Measurements from ENCODE around the gene GPR146. TPM values are rescaled to one million over a fixed set of nuclear protein-coding genes. Genes with fewer than 3 reads are reported as not detected.

Gene GPR146
- total and polyA plus RNA-seq, 2 donors from 2014 or later = 7.6 to 10.3 TPM

GRCh38 chr7:1022801-1023465 is 21.4 kb upstream of the GPR146 start:
- Histone ChIP-seq H3K27ac (ENCODE audit: low read depth in 2 of 2, low read length in 2 of 2) (no peak overlapping the region), H3K27me3 (ENCODE audit: control insufficient read depth, insufficient read depth, low read length) (no peaks in the 10 kb centered on the region), H3K9ac (ENCODE audit: low read length in 3 of 3) (no peak overlapping the region), H3K4me1 (ENCODE audit: control insufficient read depth in 2 of 3, insufficient read depth in 2 of 3, low read depth in 1 of 3, low read length in 3 of 3) (peaks cover 0 to 11% (median 0%) of the 10 kb centered on the region in 3 donors), H3K4me3 (ENCODE audit: low read length in 3 of 3) (no peak overlapping the region), H3K36me3 (ENCODE audit: control insufficient read depth in 2 of 3, insufficient read depth in 3 of 3, low read length in 3 of 3) (peaks cover 0 to 2% (median 0%) of the 10 kb centered on the region in 3 donors), H3K9me3 (ENCODE audit: control insufficient read depth in 2 of 3, insufficient read depth in 1 of 3, low read length in 3 of 3) (no peaks in the 10 kb centered on the region)
- intact Hi-C loops (cut with DNase I) = no loop called here
- TF ChIP-seq CTCF (IDR thresholded peaks at IDR 0.05; ENCODE audit: borderline replicate concordance, extremely low read depth, insufficient read depth) = no peak
- DNase-seq = peak in 2 of 5 donors; percentile 55 to 78
- FAIRE-seq = no peak

- DNase-seq = peak; percentile 34 to 88 (median 85)
- H3K4me1 ChIP-seq (ENCODE audit: control insufficient read depth in 2 of 3, insufficient read depth in 2 of 3, low read depth in 1 of 3, low read length in 3 of 3) = peaks cover 0 to 16% (median 0%) of the 10 kb centered on the region in 3 donors
- no peak overlapping the region for H3K9ac ChIP-seq (ENCODE audit: low read length in 3 of 3)
- no peaks in the 10 kb centered on the region for H3K27me3 ChIP-seq (ENCODE audit: control insufficient read depth, insufficient read depth, low read length)
- intact Hi-C loops (cut with DNase I) = no loop called here
- H3K36me3 ChIP-seq (ENCODE audit: control insufficient read depth in 2 of 3, insufficient read depth in 3 of 3, low read length in 3 of 3) = no peaks in the 10 kb centered on the region
- FAIRE-seq = no peak
- H3K27ac ChIP-seq (ENCODE audit: low read depth in 2 of 2, low read length in 2 of 2) = no peak overlapping the region
- no peak for TF ChIP-seq CTCF (IDR thresholded peaks at IDR 0.05; ENCODE audit: borderline replicate concordance, extremely low read depth, insufficient read depth)
- H3K9me3 ChIP-seq (ENCODE audit: control insufficient read depth in 2 of 3, insufficient read depth in 1 of 3, low read length in 3 of 3) = no peaks in the 10 kb centered on the region
- H3K4me3 ChIP-seq (ENCODE audit: low read length in 3 of 3) = no peak overlapping the region
These were observed 20.0 kb upstream of the GPR146 start for GRCh38 chr7:1024331-1024841.

- TF ChIP-seq CTCF (IDR thresholded peaks at IDR 0.05; ENCODE audit: borderline replicate concordance, extremely low read depth, insufficient read depth) = no peak
- Histone ChIP-seq H3K36me3 (ENCODE audit: control insufficient read depth in 2 of 3, insufficient read depth in 3 of 3, low read length in 3 of 3) (no peaks in the 10 kb centered on the region), H3K27ac (ENCODE audit: low read depth in 2 of 2, low read length in 2 of 2) (no peak overlapping the region), H3K9ac (ENCODE audit: low read length in 3 of 3) (no peak overlapping the region), H3K27me3 (ENCODE audit: control insufficient read depth, insufficient read depth, low read length) (no peaks in the 10 kb centered on the region), H3K9me3 (ENCODE audit: control insufficient read depth in 2 of 3, insufficient read depth in 1 of 3, low read length in 3 of 3) (no peaks in the 10 kb centered on the region), H3K4me1 (ENCODE audit: control insufficient read depth in 2 of 3, insufficient read depth in 2 of 3, low read depth in 1 of 3, low read length in 3 of 3) (peaks cover 0 to 17% (median 0%) of the 10 kb centered on the region in 3 donors), H3K4me3 (ENCODE audit: low read length in 3 of 3) (no peak overlapping the region)
- no peak for FAIRE-seq
- peak in 2 of 5 donors; percentile 50 to 71 for DNase-seq
- intact Hi-C loops (cut with DNase I) = no loop called here
These were observed 19.2 kb upstream of the GPR146 start for GRCh38 chr7:1024876-1025742.

All from kidney (tissue), 14 donors.